ENCODE results near the gene PARP11. TPM values are rescaled to one million over a fixed set of nuclear protein-coding genes. Genes with fewer than 3 reads are reported as not detected.

PARP11 gene
- total RNA-seq, 1 experiment from 2014 or later = 10.3 TPM

DNA sequence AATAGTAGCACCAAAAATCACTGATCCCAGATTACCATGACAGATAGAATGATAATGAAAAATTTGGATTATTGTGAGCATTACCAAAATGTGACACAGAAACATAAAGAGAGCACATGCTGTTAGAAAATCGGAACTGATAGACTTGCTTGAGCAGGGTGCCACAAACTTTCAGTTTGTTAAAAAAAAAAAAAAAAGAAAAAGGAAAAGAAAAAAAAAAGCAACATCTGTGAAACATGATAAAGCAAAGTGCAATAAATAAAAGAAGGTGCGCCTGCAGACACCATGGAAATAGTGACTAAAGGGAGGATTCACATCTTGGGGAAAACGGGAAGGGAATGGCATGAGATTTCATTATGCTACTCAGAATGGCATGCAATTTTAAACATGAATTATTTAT is 6.6 kb upstream of the PARP11 start:
- DNase-seq (ENCODE audit: unreplicated experiment) = no peak
- intact Hi-C loops (cut with micrococcal nuclease) = no loop called here
- TF ChIP-seq, protein P1, sequence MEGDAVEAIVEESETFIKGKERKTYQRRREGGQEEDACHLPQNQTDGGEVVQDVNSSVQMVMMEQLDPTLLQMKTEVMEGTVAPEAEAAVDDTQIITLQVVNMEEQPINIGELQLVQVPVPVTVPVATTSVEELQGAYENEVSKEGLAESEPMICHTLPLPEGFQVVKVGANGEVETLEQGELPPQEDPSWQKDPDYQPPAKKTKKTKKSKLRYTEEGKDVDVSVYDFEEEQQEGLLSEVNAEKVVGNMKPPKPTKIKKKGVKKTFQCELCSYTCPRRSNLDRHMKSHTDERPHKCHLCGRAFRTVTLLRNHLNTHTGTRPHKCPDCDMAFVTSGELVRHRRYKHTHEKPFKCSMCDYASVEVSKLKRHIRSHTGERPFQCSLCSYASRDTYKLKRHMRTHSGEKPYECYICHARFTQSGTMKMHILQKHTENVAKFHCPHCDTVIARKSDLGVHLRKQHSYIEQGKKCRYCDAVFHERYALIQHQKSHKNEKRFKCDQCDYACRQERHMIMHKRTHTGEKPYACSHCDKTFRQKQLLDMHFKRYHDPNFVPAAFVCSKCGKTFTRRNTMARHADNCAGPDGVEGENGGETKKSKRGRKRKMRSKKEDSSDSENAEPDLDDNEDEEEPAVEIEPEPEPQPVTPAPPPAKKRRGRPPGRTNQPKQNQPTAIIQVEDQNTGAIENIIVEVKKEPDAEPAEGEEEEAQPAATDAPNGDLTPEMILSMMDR (IDR thresholded peaks at IDR 0.05; ENCODE audit: unreplicated experiment) = no peak
- CTCF ChIA-PET = no interaction called here
- H3K27ac Mint-ChIP-seq (ENCODE audit: low read depth, unreplicated experiment) = no peak overlapping the region
- BruUV-seq (replicated peaks) = no TSS peak
- no peaks in the 10 kb centered on the region for H3K9me3 Mint-ChIP-seq (ENCODE audit: unreplicated experiment)
- H3K36me3 Mint-ChIP-seq (ENCODE audit: insufficient read depth, unreplicated experiment) = no peaks in the 10 kb centered on the region
- no peak overlapping the region for H3K4me3 Mint-ChIP-seq (ENCODE audit: unreplicated experiment)
- POLR2A ChIA-PET = no interaction called here
- peaks cover 23% of the 10 kb centered on the region for H3K27me3 Mint-ChIP-seq (ENCODE audit: insufficient read depth, unreplicated experiment)
- H3K4me1 Mint-ChIP-seq (ENCODE audit: insufficient read depth, unreplicated experiment) = no peaks in the 10 kb centered on the region

DNA sequence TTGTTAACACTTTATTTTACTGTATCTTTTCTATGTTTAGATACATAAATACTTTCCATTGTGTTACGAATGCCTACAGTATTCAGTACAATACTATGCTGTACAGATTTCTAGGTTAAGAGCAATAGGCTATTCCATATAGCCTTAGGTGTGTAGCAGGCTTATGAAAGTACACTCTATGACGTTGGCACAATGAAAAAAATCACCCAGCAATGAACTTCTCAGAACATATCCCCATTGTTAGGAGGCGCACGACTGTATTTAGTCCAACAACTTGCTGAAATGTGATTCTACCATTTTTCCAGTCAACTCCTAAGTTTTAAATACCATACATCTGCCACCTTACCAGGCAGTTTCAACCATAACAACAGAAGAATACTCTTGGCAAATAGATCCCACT is 1.8 kb downstream of the PARP11 start:
- ChIA-PET CTCF (interaction anchor here (1.0 to 1.2 kb wide), 2 partner anchors 11 to 14 kb away, joined by 3 to 5 read pairs; no protein-coding TSS in a partner anchor), POLR2A (no interaction called here)
- Mint-ChIP-seq H3K4me3 (ENCODE audit: unreplicated experiment) (peak overlapping the region; percentile 97), H3K4me1 (ENCODE audit: insufficient read depth, unreplicated experiment) (peaks cover 10% of the 10 kb centered on the region), H3K27ac (ENCODE audit: low read depth, unreplicated experiment) (no peak overlapping the region), H3K9me3 (ENCODE audit: unreplicated experiment) (peaks cover 9% of the 10 kb centered on the region), H3K36me3 (ENCODE audit: insufficient read depth, unreplicated experiment) (peaks cover 13% of the 10 kb centered on the region), H3K27me3 (ENCODE audit: insufficient read depth, unreplicated experiment) (no peaks in the 10 kb centered on the region)
- no peak for DNase-seq (ENCODE audit: unreplicated experiment)
- TF ChIP-seq, protein P1 (IDR thresholded peaks at IDR 0.05; ENCODE audit: unreplicated experiment) = no peak
- no TSS peak for BruUV-seq (replicated peaks)
- intact Hi-C loops (cut with micrococcal nuclease) = loop anchor here (5.0 kb wide), 1 partner anchor 161 kb away; no protein-coding TSS in a partner anchor

DNA sequence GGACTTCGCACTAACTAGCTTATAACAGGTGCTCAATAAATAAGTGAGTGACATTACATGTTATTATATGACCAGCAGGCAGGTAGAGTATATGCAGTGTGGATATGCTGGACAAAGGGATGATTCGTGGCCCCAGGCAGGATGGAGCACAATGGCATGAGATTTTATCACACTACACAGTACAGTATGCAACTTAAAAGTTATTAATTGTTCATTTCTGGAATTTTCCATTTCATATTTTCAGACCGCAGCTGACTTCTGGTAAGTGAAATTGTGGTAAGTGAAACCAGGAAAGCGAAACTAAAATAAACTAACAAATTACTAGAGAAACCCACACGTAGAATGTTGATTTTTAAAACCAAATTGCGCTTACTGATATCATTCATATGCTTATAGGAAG is 3.3 kb downstream of the PARP11 start:
- no peak for DNase-seq (ENCODE audit: unreplicated experiment)
- peaks cover 10% of the 10 kb centered on the region for H3K4me1 Mint-ChIP-seq (ENCODE audit: insufficient read depth, unreplicated experiment)
- no peaks in the 10 kb centered on the region for H3K27me3 Mint-ChIP-seq (ENCODE audit: insufficient read depth, unreplicated experiment)
- no peak overlapping the region for H3K4me3 Mint-ChIP-seq (ENCODE audit: unreplicated experiment)
- ChIA-PET CTCF (interaction anchor here (0.6 to 1.1 kb wide), 2 partner anchors 237 to 980 kb away, joined by 3 read pairs; no protein-coding TSS in a partner anchor), POLR2A (interaction anchor here (0.6 kb wide), 1 partner anchor 292 kb away, joined by 3 read pairs; no protein-coding TSS in a partner anchor)
- TF ChIP-seq, protein P1 (IDR thresholded peaks at IDR 0.05; ENCODE audit: unreplicated experiment) = no peak
- no peak overlapping the region for H3K27ac Mint-ChIP-seq (ENCODE audit: low read depth, unreplicated experiment)
- peaks cover 24% of the 10 kb centered on the region for H3K9me3 Mint-ChIP-seq (ENCODE audit: unreplicated experiment)
- peaks cover 17% of the 10 kb centered on the region for H3K36me3 Mint-ChIP-seq (ENCODE audit: insufficient read depth, unreplicated experiment)
- no TSS peak for BruUV-seq (replicated peaks)
- intact Hi-C loops (cut with micrococcal nuclease) = loop anchor here (5.0 kb wide), 1 partner anchor 162 kb away; no protein-coding TSS in a partner anchor

DNA sequence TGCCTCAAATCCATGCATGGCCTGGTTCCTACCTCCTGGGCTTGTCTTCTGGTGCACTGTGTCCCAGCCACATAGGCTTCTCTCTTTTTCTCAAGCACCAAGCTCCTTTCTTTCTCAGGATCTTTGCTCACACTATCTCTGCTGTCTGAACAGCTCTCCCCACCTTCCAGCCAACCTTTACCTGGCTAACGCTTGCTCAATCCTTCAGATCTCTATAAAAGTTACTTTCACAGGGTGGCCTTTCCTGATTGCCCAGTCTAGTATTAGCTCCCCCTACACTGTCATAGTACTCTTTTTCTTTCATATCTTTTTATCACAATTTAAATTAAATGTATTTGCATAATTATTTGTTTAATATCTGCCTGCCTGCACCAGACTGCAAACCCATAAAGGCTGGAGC is 3.8 kb downstream of the PARP11 start:
- no peak overlapping the region for H3K27ac Mint-ChIP-seq (ENCODE audit: low read depth, unreplicated experiment)
- no peak overlapping the region for H3K4me3 Mint-ChIP-seq (ENCODE audit: unreplicated experiment)
- H3K27me3 Mint-ChIP-seq (ENCODE audit: insufficient read depth, unreplicated experiment) = no peaks in the 10 kb centered on the region
- TF ChIP-seq, protein P1 (IDR thresholded peaks at IDR 0.05; ENCODE audit: unreplicated experiment) = no peak
- no peak for DNase-seq (ENCODE audit: unreplicated experiment)
- POLR2A ChIA-PET = interaction anchor here (0.6 kb wide), 1 partner anchor 292 kb away, joined by 3 read pairs; no protein-coding TSS in a partner anchor
- H3K36me3 Mint-ChIP-seq (ENCODE audit: insufficient read depth, unreplicated experiment) = peaks cover 17% of the 10 kb centered on the region
- intact Hi-C loops (cut with micrococcal nuclease) = no loop called here
- BruUV-seq (replicated peaks) = no TSS peak
- CTCF ChIA-PET = interaction anchor here (0.7 to 1.6 kb wide), 4 partner anchors 14 to 407 kb away, joined by 3 to 10 read pairs (median 4); no protein-coding TSS in a partner anchor
- peaks cover 10% of the 10 kb centered on the region for H3K4me1 Mint-ChIP-seq (ENCODE audit: insufficient read depth, unreplicated experiment)
- H3K9me3 Mint-ChIP-seq (ENCODE audit: unreplicated experiment) = peaks cover 28% of the 10 kb centered on the region
